Endothelial cell of umbilical vein (primary cell): ENCODE measurements around the gene LUZP2. TPM values are rescaled to one million over a fixed set of nuclear protein-coding genes. Genes with fewer than 3 reads are reported as not detected.

Experiments used
- BruUV-seq: library from RNA; stranded (reverse); fragments of 400-500 nt; replicated peaks from 2 replicates; lab custom pipeline; 2021; lab: Mats Ljungman, UMichigan
- CTCF ChIA-PET: fragments of 300-600, 350-600 bp; sonication (Branson Sonifier 250); formaldehyde crosslinking; loops from one replicate; lab custom pipeline; 2021; ENCODE audit warnings: antibody characterized with exemption, inconsistent platforms; lab: Charles Lee
- POLR2A ChIA-PET: fragments of 300-600, 350-600 bp; sonication (Branson Sonifier 250); formaldehyde crosslinking; loops from one replicate; lab custom pipeline; 2021; ENCODE audit warnings: antibody characterized with exemption, inconsistent platforms; lab: Charles Lee
- DNase-seq: peaks from one replicate; pipeline ENCODE4 v3.0.0-alpha.2; 2011; ENCODE audit warnings: low read depth, low spot score
- FAIRE-seq: peaks from 2 replicates; lab custom pipeline; 2011; peaks lifted over from hg19 to GRCh38; lab: Jason Lieb, UNC
- H2AFZ ChIP-seq: 2 replicates; pipeline ENCODE4 v1.6.0; 2012; ENCODE audit warnings: low read depth, low read length, control low read depth, inconsistent platforms
- H3K27ac ChIP-seq: 2 replicates; pipeline ENCODE4 v1.5.1; 2011; ENCODE audit warnings: low read depth, mild to moderate bottlenecking, control low read depth, low read length, moderate library complexity; ENCODE audit not compliant: insufficient read depth
- H3K27me3 ChIP-seq, 2 experiments: 2 replicates each; pipeline versions ENCODE4 v1.6.0 to v1.6.1; 2011; ENCODE audit warnings: low read length in 2 of 2, mixed read lengths in 1 of 2; ENCODE audit not compliant: control insufficient read depth in 2 of 2, insufficient read depth in 2 of 2
- H3K36me3 ChIP-seq, 2 experiments: 2 replicates in 1 of 2; 3 replicates in 1 of 2; pipeline ENCODE4 v1.5.1; 2011; ENCODE audit warnings: low read length in 2 of 2, mild to moderate bottlenecking in 1 of 2, moderate library complexity in 1 of 2; ENCODE audit not compliant: control insufficient read depth in 2 of 2, insufficient read depth in 2 of 2; ENCODE audit errors: extremely low read depth in 1 of 2
- H3K4me1 ChIP-seq: 3 replicates; pipeline ENCODE4 v1.5.1; 2011; ENCODE audit warnings: mild to moderate bottlenecking, low read length; ENCODE audit not compliant: control insufficient read depth, insufficient read depth; ENCODE audit errors: extremely low read depth
- H3K4me2 ChIP-seq: 2 replicates; pipeline ENCODE4 v1.6.1; 2011; ENCODE audit warnings: low read length, control low read depth, mixed read lengths; ENCODE audit not compliant: insufficient read depth
- H3K4me3 ChIP-seq, 3 experiments: fragments of 200-600 bp in 1 of 3; sonication (generic), shearing (Covaris generic) in 1 of 3; replicated peaks in 1 of 3; 2 replicates each; pipeline ENCODE4 v1.5.1; 2011 to 2016; ENCODE audit warnings: control low read depth in 3 of 3, low read length in 3 of 3, mild to moderate bottlenecking in 2 of 3, inconsistent platforms in 1 of 3, low read depth in 1 of 3, moderate library complexity in 1 of 3; ENCODE audit not compliant: insufficient read depth in 1 of 3
- H3K79me2 ChIP-seq: 2 replicates; pipeline ENCODE4 v1.6.0; 2012; ENCODE audit warnings: low read length, inconsistent platforms; ENCODE audit not compliant: control insufficient read depth, insufficient read depth
- H3K9ac ChIP-seq: replicated peaks from 2 replicates; pipeline ENCODE3; 2011; ENCODE audit warnings: low read length, control low read depth; ENCODE audit not compliant: insufficient read depth; ENCODE audit errors: extremely low read depth
- H3K9me1 ChIP-seq: replicated peaks from 3 replicates; pipeline ENCODE4 v1.6.0; 2011; ENCODE audit warnings: mild to moderate bottlenecking, low read length; ENCODE audit not compliant: control insufficient read depth, insufficient read depth; ENCODE audit errors: extremely low read depth
- H3K9me3 ChIP-seq: replicated peaks from 2 replicates; pipeline ENCODE4 v1.5.1; 2012; ENCODE audit warnings: low read length, inconsistent platforms; ENCODE audit not compliant: control insufficient read depth, insufficient read depth
- H4K20me1 ChIP-seq: replicated peaks from 2 replicates; pipeline ENCODE3; 2011; ENCODE audit warnings: mild to moderate bottlenecking, low read length; ENCODE audit not compliant: control insufficient read depth, insufficient read depth; ENCODE audit errors: extremely low read depth
- CTCF ChIP-seq, 2 donors: IDR thresholded peaks; 1 replicate in 1 of 2; 2 replicates in 1 of 2; pipeline ENCODE4 v1.5.1; 2011; ENCODE audit warnings: low read length in 2 of 2, mild to moderate bottlenecking in 2 of 2, moderate library complexity in 2 of 2, control low read depth in 1 of 2, inconsistent platforms in 1 of 2, low read depth in 1 of 2; ENCODE audit not compliant: insufficient read depth in 1 of 2; ENCODE audit errors: extremely low read depth in 1 of 2
- EZH2 ChIP-seq: IDR thresholded peaks from 2 replicates; pipeline ENCODE4 v1.6.1; 2012; ENCODE audit warnings: borderline replicate concordance, low read depth, mild to moderate bottlenecking, moderate library complexity, low read length, inconsistent platforms; ENCODE audit not compliant: severe bottlenecking
- FOS ChIP-seq: IDR thresholded peaks from 2 replicates; pipeline ENCODE4 v1.6.1; 2011; ENCODE audit warnings: mild to moderate bottlenecking, low read length, moderate library complexity, borderline replicate concordance; ENCODE audit not compliant: insufficient read depth
- GATA2 ChIP-seq: IDR thresholded peaks from 2 replicates; pipeline ENCODE4 v1.7.0; 2011; ENCODE audit warnings: low read depth, mild to moderate bottlenecking, moderate library complexity, mixed read lengths, low read length; ENCODE audit not compliant: insufficient read length, insufficient read depth
- JUN ChIP-seq: IDR thresholded peaks from 2 replicates; pipeline ENCODE4 v1.6.1; 2011; ENCODE audit warnings: borderline replicate concordance, low read depth; ENCODE audit not compliant: insufficient read length, insufficient read depth
- MAX ChIP-seq: IDR thresholded peaks from 2 replicates; pipeline ENCODE4 v1.6.1; 2011; ENCODE audit not compliant: insufficient read depth, insufficient read length
- MYC ChIP-seq: IDR thresholded peaks from one replicate; pipeline ENCODE4 v1.6.1; 2011; ENCODE audit warnings: mild to moderate bottlenecking, low read depth, low read length
- POLR2A ChIP-seq: IDR thresholded peaks from 2 replicates; pipeline ENCODE4 v1.6.1; 2012; ENCODE audit warnings: low read depth, mild to moderate bottlenecking, control low read depth, low read length
- POLR2AphosphoS5 ChIP-seq: IDR thresholded peaks from 2 replicates; pipeline ENCODE4 v1.6.1; 2012; ENCODE audit warnings: low read depth, mild to moderate bottlenecking, control low read depth, low read length, moderate library complexity; ENCODE audit not compliant: insufficient read depth
- dilution Hi-C: fragments of 300-500 bp; cut with MboI; formaldehyde crosslinking; loops from one replicate; pipeline ENCODE4 v1.15.0; 2019; ENCODE audit warnings: low sequenced_read_pairs; ENCODE audit not compliant: extremely low pct_ligation_motif_present
- intact Hi-C: fragments of 100-400 bp; cut with micrococcal nuclease; formaldehyde crosslinking; loops from one replicate; pipeline ENCODE4 v1.10.0; 2022
- polyA plus RNA-seq, 4 experiments: library from polyadenylated mRNA; depleted of rRNA in 3 of 4; stranded (reverse) in 3 of 4; unstranded in 1 of 4; fragments of >200 nt; gene quantifications; 2 replicates each; pipeline versions ENCODE4 v1.2.1 to v1.2.3, GENCODE V29; 2011 to 2012; ENCODE audit warnings: missing spikeins in 1 of 4
- total RNA-seq: library from RNA; stranded (reverse); gene quantifications from 2 replicates; pipeline ENCODE4 v1.2.3, GENCODE V29; 2021

Gene LUZP2
- total and polyA plus RNA-seq, 2 donors (not counting 3 experiments of a cell fraction or from before 2014, with no cell fraction given), result 0.07 TPM; not detected in 1

DNA sequence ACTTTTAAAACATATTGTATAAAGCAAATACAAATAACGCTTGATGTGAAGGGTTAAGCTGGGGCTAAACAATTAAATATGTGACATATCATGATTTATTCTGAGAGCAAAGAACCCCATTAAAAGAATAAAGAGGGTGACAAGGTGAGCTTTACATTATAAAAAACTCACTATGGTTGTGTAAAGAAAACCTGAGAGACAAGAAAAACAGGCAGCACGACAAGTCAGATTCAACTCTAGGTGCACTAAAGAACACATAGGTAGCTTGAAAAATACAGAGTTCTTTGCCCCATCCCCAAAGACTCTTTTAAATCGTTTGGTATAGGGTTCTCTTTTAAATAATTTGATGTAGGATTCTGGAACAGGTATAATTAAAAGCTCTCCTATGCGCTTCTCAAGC lies 63.5 kb downstream of the LUZP2 start:
- CTCF ChIA-PET, result interaction anchor here (0.8 kb wide), 1 partner anchor 12 kb away, joined by 3 read pairs; no protein-coding TSS in a partner anchor
- H3K9me3 ChIP-seq, result no peaks in the 10 kb centered on the region
- H3K79me2 ChIP-seq, result no peaks in the 10 kb centered on the region
- H3K9ac ChIP-seq, result no peak overlapping the region
- H2AFZ ChIP-seq, result no peak overlapping the region
- DNase-seq, result no peak
- H3K4me1 ChIP-seq, result no peaks in the 10 kb centered on the region
- no peaks in the 10 kb centered on the region for H4K20me1 ChIP-seq
- H3K4me3 ChIP-seq, result no peak overlapping the region
- H3K27me3 ChIP-seq, result no peaks in the 10 kb centered on the region
- dilution Hi-C loops (no loop called here), intact Hi-C loops (no loop called here)
- POLR2A ChIA-PET, result no interaction called here
- FAIRE-seq, result no peak
- BruUV-seq, result no TSS peak
- no peak overlapping the region for H3K4me2 ChIP-seq
- TF ChIP-seq EZH2 (no peak), MAX (no peak), CTCF (IDR thresholded peaks at IDR 0.05; ENCODE audit: extremely low read depth in 1 of 2, insufficient read depth in 1 of 2, low read depth in 1 of 2, low read length in 2 of 2) (no peak), MYC (no peak), POLR2AphosphoS5 (no peak), FOS (no peak), POLR2A (no peak), JUN (no peak), GATA2 (no peak)
- H3K27ac ChIP-seq, result no peak overlapping the region
- H3K36me3 ChIP-seq, result no peaks in the 10 kb centered on the region
- H3K9me1 ChIP-seq, result no peaks in the 10 kb centered on the region
